ENCODE measurements around the gene TRIM63.
"Not testable (repeated sequence)": the region's sequence is repeated elsewhere in the genome, so short reads cannot be mapped to it uniquely, and the experiment has no call there.

The TRIM63 gene

DNA sequence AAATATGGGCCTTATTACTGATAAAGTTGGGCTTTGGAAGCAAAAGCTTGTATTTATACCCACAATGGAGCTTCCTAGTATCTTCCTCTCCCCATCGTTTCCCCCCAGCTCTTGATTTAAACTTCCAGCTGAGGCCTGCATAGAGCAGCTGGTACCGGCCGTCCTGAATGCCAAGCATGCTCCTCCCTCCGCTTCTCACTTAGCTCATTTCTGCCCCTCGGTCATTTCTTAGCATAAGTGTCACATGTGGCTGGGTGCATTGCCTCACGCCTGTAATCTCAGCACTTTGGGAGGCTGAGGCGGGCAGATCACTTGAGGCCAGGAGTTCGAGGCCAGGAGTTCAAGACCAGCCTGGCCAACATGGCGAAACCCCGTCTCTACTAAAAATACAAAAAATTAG lies 32.8 kb upstream of the TRIM63 start:
- not testable (repeated sequence) for H3K4me3 ChIP-seq (ENCODE audit: low read length in 2 of 2); H3K27ac ChIP-seq (ENCODE audit: low read depth in 2 of 2, low read length in 2 of 2); H3K9ac ChIP-seq (ENCODE audit: low read depth in 1 of 2, low read length in 2 of 2); H3K9me3 ChIP-seq (ENCODE audit: control insufficient read depth in 2 of 2, low read length in 2 of 2); H3K4me1 ChIP-seq (ENCODE audit: control insufficient read depth in 2 of 2, insufficient read depth in 2 of 2, low read length in 2 of 2); H3K36me3 ChIP-seq (ENCODE audit: control insufficient read depth in 2 of 2, insufficient read depth in 2 of 2, low read length in 2 of 2); H3K27me3 ChIP-seq (ENCODE audit: control insufficient read depth in 2 of 2, insufficient read depth in 2 of 2, low read length in 2 of 2)

- Histone ChIP-seq H3K27ac (ENCODE audit: low read depth in 2 of 2, low read length in 2 of 2) (no peak overlapping the region), H3K4me3 (ENCODE audit: low read length in 2 of 2) (no peak overlapping the region), H3K9me3 (ENCODE audit: control insufficient read depth in 2 of 2, low read length in 2 of 2) (no peaks in the 10 kb centered on the region), H3K9ac (ENCODE audit: low read depth in 1 of 2, low read length in 2 of 2) (no peak overlapping the region), H3K36me3 (ENCODE audit: control insufficient read depth in 2 of 2, insufficient read depth in 2 of 2, low read length in 2 of 2) (no peaks in the 10 kb centered on the region), H3K4me1 (ENCODE audit: control insufficient read depth in 2 of 2, insufficient read depth in 2 of 2, low read length in 2 of 2) (no peaks in the 10 kb centered on the region), H3K27me3 (ENCODE audit: control insufficient read depth in 2 of 2, insufficient read depth in 2 of 2, low read length in 2 of 2) (peaks cover 0 to 4% of the 10 kb centered on the region in 2 donors)
Observed at GRCh38 chr1:26099780-26100179, 32.4 kb upstream of the TRIM63 start.

- H3K9ac ChIP-seq (ENCODE audit: low read depth in 1 of 2, low read length in 2 of 2): no peak overlapping the region
- no peak overlapping the region for H3K4me3 ChIP-seq (ENCODE audit: low read length in 2 of 2)
- H3K9me3 ChIP-seq (ENCODE audit: control insufficient read depth in 2 of 2, low read length in 2 of 2): no peaks in the 10 kb centered on the region
- H3K27me3 ChIP-seq (ENCODE audit: control insufficient read depth in 2 of 2, insufficient read depth in 2 of 2, low read length in 2 of 2): peaks cover 3 to 7% of the 10 kb centered on the region in 2 donors
- no peaks in the 10 kb centered on the region for H3K36me3 ChIP-seq (ENCODE audit: control insufficient read depth in 2 of 2, insufficient read depth in 2 of 2, low read length in 2 of 2)
- H3K27ac ChIP-seq (ENCODE audit: low read depth in 2 of 2, low read length in 2 of 2): no peak overlapping the region
- H3K4me1 ChIP-seq (ENCODE audit: control insufficient read depth in 2 of 2, insufficient read depth in 2 of 2, low read length in 2 of 2): no peaks in the 10 kb centered on the region
Observed at GRCh38 chr1:26098602-26099001, 31.2 kb upstream of the TRIM63 start.

GRCh38 chr1:26097696-26098095 lies 30.3 kb upstream of the TRIM63 start:
- no peak overlapping the region for H3K9ac ChIP-seq (ENCODE audit: low read depth in 1 of 2, low read length in 2 of 2)
- H3K27me3 ChIP-seq (ENCODE audit: control insufficient read depth in 2 of 2, insufficient read depth in 2 of 2, low read length in 2 of 2): peaks cover 3 to 7% of the 10 kb centered on the region in 2 donors
- no peaks in the 10 kb centered on the region for H3K9me3 ChIP-seq (ENCODE audit: control insufficient read depth in 2 of 2, low read length in 2 of 2)
- no peak overlapping the region for H3K27ac ChIP-seq (ENCODE audit: low read depth in 2 of 2, low read length in 2 of 2)
- H3K4me3 ChIP-seq (ENCODE audit: low read length in 2 of 2): no peak overlapping the region
- no peaks in the 10 kb centered on the region for H3K36me3 ChIP-seq (ENCODE audit: control insufficient read depth in 2 of 2, insufficient read depth in 2 of 2, low read length in 2 of 2)
- H3K4me1 ChIP-seq (ENCODE audit: control insufficient read depth in 2 of 2, insufficient read depth in 2 of 2, low read length in 2 of 2): no peaks in the 10 kb centered on the region

DNA sequence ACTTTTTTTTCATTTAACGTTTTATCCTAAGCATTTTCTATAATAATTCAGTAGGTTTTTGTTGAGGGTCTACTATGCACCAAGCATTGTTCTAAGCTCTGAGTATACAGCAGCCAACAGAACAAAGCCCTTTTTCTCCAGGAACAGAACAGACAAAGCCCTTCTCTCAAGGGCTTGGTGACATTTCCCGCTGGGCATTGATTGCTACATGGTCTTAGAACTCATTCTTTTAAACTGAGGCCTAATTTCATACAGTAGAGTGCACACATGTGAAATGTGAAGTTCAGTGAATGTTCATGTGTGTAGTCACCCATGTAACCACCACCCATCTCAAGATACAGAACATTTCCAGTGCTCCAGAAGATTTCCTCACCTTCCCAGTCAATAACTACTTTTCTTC lies 29.0 kb upstream of the TRIM63 start:
- Histone ChIP-seq H3K36me3 (ENCODE audit: control insufficient read depth in 2 of 2, insufficient read depth in 2 of 2, low read length in 2 of 2) (no peaks in the 10 kb centered on the region), H3K9ac (ENCODE audit: low read depth in 1 of 2, low read length in 2 of 2) (no peak overlapping the region), H3K4me1 (ENCODE audit: control insufficient read depth in 2 of 2, insufficient read depth in 2 of 2, low read length in 2 of 2) (no peaks in the 10 kb centered on the region), H3K4me3 (ENCODE audit: low read length in 2 of 2) (no peak overlapping the region), H3K9me3 (ENCODE audit: control insufficient read depth in 2 of 2, low read length in 2 of 2) (no peaks in the 10 kb centered on the region), H3K27me3 (ENCODE audit: control insufficient read depth in 2 of 2, insufficient read depth in 2 of 2, low read length in 2 of 2) (peaks cover 3% of the 10 kb centered on the region in 2 donors), H3K27ac (ENCODE audit: low read depth in 2 of 2, low read length in 2 of 2) (no peak overlapping the region)

GRCh38 chr1:26094677-26095383 lies 27.4 kb upstream of the TRIM63 start:
- H3K36me3 ChIP-seq (ENCODE audit: control insufficient read depth in 2 of 2, insufficient read depth in 2 of 2, low read length in 2 of 2): no peaks in the 10 kb centered on the region
- H3K9ac ChIP-seq (ENCODE audit: low read depth in 1 of 2, low read length in 2 of 2): no peak overlapping the region
- H3K4me1 ChIP-seq (ENCODE audit: control insufficient read depth in 2 of 2, insufficient read depth in 2 of 2, low read length in 2 of 2): no peaks in the 10 kb centered on the region
- peaks cover 3 to 6% of the 10 kb centered on the region in 2 donors for H3K27me3 ChIP-seq (ENCODE audit: control insufficient read depth in 2 of 2, insufficient read depth in 2 of 2, low read length in 2 of 2)
- no peaks in the 10 kb centered on the region for H3K9me3 ChIP-seq (ENCODE audit: control insufficient read depth in 2 of 2, low read length in 2 of 2)
- H3K27ac ChIP-seq (ENCODE audit: low read depth in 2 of 2, low read length in 2 of 2): no peak overlapping the region
- no peak overlapping the region for H3K4me3 ChIP-seq (ENCODE audit: low read length in 2 of 2)

- H3K27me3 ChIP-seq (ENCODE audit: control insufficient read depth in 2 of 2, insufficient read depth in 2 of 2, low read length in 2 of 2): peaks cover 3 to 6% of the 10 kb centered on the region in 2 donors
- no peak overlapping the region for H3K4me3 ChIP-seq (ENCODE audit: low read length in 2 of 2)
- H3K4me1 ChIP-seq (ENCODE audit: control insufficient read depth in 2 of 2, insufficient read depth in 2 of 2, low read length in 2 of 2): no peaks in the 10 kb centered on the region
- H3K9ac ChIP-seq (ENCODE audit: low read depth in 1 of 2, low read length in 2 of 2): no peak overlapping the region
- no peaks in the 10 kb centered on the region for H3K36me3 ChIP-seq (ENCODE audit: control insufficient read depth in 2 of 2, insufficient read depth in 2 of 2, low read length in 2 of 2)
- H3K27ac ChIP-seq (ENCODE audit: low read depth in 2 of 2, low read length in 2 of 2): no peak overlapping the region
- no peaks in the 10 kb centered on the region for H3K9me3 ChIP-seq (ENCODE audit: control insufficient read depth in 2 of 2, low read length in 2 of 2)
Observed at GRCh38 chr1:26094076-26094669, 26.7 kb upstream of the TRIM63 start.

DNA sequence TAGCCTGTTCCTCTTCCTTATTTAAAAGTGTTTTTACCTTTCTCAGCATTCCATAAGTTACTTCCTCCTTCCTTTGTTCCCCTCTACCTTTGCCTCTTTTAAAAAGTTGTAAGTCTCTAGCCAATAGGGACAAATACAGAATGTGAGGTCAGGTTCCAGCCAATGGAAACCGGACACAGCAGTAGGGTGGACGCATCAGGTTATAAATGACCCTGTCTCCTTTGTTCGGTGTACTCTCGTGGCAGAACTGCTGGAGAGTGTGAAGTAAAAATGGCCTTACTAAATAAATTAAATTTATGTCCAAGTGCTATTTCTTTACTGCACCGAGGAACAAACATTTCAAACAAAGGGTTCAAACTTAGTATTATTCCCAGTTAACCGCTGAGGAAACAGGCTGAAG lies 26.1 kb upstream of the TRIM63 start:
- not testable (repeated sequence) for H3K9me3 ChIP-seq (ENCODE audit: control insufficient read depth in 2 of 2, low read length in 2 of 2); H3K27me3 ChIP-seq (ENCODE audit: control insufficient read depth in 2 of 2, insufficient read depth in 2 of 2, low read length in 2 of 2); H3K27ac ChIP-seq (ENCODE audit: low read depth in 2 of 2, low read length in 2 of 2); H3K9ac ChIP-seq (ENCODE audit: low read depth in 1 of 2, low read length in 2 of 2); H3K4me3 ChIP-seq (ENCODE audit: low read length in 2 of 2); H3K36me3 ChIP-seq (ENCODE audit: control insufficient read depth in 2 of 2, insufficient read depth in 2 of 2, low read length in 2 of 2); H3K4me1 ChIP-seq (ENCODE audit: control insufficient read depth in 2 of 2, insufficient read depth in 2 of 2, low read length in 2 of 2)

DNA sequence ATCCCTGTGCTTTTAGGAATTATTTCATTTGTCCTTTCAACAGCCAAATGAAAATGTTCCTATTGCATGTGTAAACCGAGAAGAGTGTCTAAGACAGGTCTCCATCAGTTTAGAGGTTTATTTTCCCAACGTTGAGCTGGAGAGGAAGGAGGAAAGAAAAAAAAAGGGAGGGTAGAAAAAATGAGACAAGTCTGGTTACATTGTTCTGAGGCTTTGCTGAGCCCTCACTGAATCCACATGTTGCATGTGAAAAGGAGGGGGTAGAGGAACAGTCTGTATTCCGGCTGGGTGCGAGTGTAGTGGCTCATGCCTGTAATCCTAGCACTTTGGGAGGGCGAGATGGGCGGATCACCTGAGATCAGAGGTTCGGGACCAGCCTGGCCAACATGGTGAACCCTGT lies 25.0 kb upstream of the TRIM63 start:
- Histone ChIP-seq H3K4me3 (ENCODE audit: low read length in 2 of 2) (no peak overlapping the region), H3K9ac (ENCODE audit: low read depth in 1 of 2, low read length in 2 of 2) (no peak overlapping the region), H3K27me3 (ENCODE audit: control insufficient read depth in 2 of 2, insufficient read depth in 2 of 2, low read length in 2 of 2) (peaks cover 3 to 6% of the 10 kb centered on the region in 2 donors), H3K4me1 (ENCODE audit: control insufficient read depth in 2 of 2, insufficient read depth in 2 of 2, low read length in 2 of 2) (no peaks in the 10 kb centered on the region), H3K36me3 (ENCODE audit: control insufficient read depth in 2 of 2, insufficient read depth in 2 of 2, low read length in 2 of 2) (no peaks in the 10 kb centered on the region), H3K27ac (ENCODE audit: low read depth in 2 of 2, low read length in 2 of 2) (no peak overlapping the region), H3K9me3 (ENCODE audit: control insufficient read depth in 2 of 2, low read length in 2 of 2) (no peaks in the 10 kb centered on the region)

DNA sequence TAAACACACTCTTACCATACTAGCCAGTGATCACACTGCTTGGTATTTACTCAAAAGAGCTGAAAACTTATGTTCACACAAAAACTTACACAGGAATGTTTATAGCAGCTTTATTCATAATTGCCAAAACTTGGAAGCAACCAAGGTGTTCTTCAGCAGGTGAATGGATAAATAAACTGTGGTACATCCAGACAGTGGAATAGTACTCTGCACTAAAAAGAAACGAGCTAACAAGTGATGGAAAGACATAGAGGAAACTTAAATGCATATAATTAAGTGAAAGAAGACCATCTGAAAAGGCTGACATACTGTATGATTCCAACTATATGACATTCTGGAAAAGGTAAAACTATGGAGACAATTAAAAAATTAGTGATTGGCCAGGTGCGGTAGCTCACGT lies 23.5 kb upstream of the TRIM63 start:
- H3K27me3 ChIP-seq (ENCODE audit: control insufficient read depth in 2 of 2, insufficient read depth in 2 of 2, low read length in 2 of 2): peaks cover 3 to 6% of the 10 kb centered on the region in 2 donors
- no peaks in the 10 kb centered on the region for H3K36me3 ChIP-seq (ENCODE audit: control insufficient read depth in 2 of 2, insufficient read depth in 2 of 2, low read length in 2 of 2)
- no peak overlapping the region for H3K4me3 ChIP-seq (ENCODE audit: low read length in 2 of 2)
- no peaks in the 10 kb centered on the region for H3K4me1 ChIP-seq (ENCODE audit: control insufficient read depth in 2 of 2, insufficient read depth in 2 of 2, low read length in 2 of 2)
- no peaks in the 10 kb centered on the region for H3K9me3 ChIP-seq (ENCODE audit: control insufficient read depth in 2 of 2, low read length in 2 of 2)
- H3K9ac ChIP-seq (ENCODE audit: low read depth in 1 of 2, low read length in 2 of 2): no peak overlapping the region
- H3K27ac ChIP-seq (ENCODE audit: low read depth in 2 of 2, low read length in 2 of 2): no peak overlapping the region
